Prostate gland (tissue), 2 donors: ENCODE measurements around the gene MYBPC3.

Experiments
- CTCF ChIP-seq, 4 experiments: fragments of 200-600 bp in 2 of 4; fragments of 450-650 bp in 2 of 4; sonication (generic) in 2 of 4; IDR thresholded peaks; 1 replicate in 3 of 4; 2 replicates in 1 of 4; pipeline ENCODE4 v1.5.1; 2016 to 2019; ENCODE audit warnings: antibody characterized with exemption in 4 of 4, mild to moderate bottlenecking in 2 of 4, moderate library complexity in 2 of 4
- POLR2AphosphoS5 ChIP-seq: sonication (generic); formaldehyde crosslinking; IDR thresholded peaks from one replicate; pipeline ENCODE4 v1.6.1; 2017; ENCODE audit warnings: antibody characterized with exemption

- TF ChIP-seq CTCF (IDR thresholded peaks at IDR 0.05) (no peak), POLR2AphosphoS5 (no peak)
Measured at GRCh38 chr11:47379317-47379716, 26.8 kb upstream of the MYBPC3 start.
